NCI-H345 (cell line): ENCODE results near the gene ANKRD23.

Source experiments
- DNase-seq: peaks from one replicate; lab custom pipeline; 2025; lab: John Stamatoyannopoulos, UW

ANKRD23 gene

DNA sequence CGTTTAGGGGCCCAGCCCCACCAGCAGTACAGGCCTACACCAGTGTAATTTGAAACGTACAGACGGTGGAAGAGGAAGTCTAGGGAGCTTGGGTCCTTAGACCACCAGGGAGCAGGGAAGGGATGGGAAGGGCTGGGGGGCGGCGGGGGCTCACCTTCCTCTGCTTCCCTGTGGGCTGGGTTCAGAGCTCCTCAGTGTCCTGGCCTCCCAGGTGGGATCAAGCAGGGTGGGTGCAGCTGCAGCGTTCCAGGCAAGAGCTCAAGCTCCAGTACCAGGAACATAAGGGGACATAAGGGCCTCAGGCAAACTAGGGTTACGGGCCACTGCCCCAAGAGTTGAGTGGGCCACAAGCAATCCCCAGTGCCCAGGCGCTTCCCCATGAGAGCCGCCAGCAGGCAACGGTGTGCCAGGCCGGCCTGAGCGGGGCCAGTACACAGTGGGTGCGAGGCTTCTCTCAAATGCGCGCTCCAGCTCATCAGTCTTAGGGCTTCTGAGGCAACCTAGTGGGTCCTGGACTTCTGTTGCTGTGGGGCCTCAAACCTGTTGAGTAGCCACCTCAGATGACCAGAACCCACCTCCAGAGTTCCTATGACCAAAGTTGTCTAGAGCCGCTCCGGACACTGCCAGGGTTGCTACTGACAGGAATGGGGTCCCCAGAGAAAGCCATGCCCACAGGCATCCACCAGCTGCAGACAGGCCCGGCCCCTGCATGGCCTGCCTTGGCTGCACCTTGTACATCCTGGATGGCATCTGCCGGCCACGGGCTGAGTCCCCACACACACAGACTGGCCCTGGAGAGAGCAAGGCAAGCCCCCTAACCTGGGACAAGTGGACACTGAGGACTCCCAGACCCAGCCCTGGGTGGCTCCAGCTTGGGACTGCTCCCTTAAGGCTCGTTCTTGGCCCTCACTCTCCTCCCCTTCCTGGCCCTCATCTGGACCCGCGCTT lies 5.2 kb downstream of the ANKRD23 start:
- DNase-seq: no peak

DNA sequence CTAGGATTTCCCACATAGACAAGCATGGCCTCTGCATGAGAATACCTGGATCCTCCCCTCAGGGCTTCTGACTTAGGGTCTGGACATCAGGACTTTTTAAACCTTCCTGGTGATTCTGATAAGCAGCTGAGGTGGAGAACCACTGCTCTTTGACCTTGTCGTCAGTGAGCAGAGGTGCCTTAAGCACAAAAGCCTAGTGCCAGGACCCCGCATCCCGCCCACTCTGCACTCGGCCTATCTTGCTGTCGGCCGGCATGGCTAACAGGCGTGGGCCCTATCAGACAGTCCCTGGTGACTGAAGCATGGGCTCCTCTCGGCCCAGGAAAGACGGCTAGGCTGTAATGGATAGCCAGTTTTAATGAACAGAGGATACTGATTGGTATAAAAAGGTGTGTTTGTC lies 6.2 kb downstream of the ANKRD23 start:
- DNase-seq: no peak

- DNase-seq: no peak
These were observed 8.0 kb downstream of the ANKRD23 start for GRCh38 chr2:96835830-96836229.

- DNase-seq: peak; percentile 97
These were observed 10.9 kb downstream of the ANKRD23 start for GRCh38 chr2:96832754-96833507.

- DNase-seq: no peak
These were observed 11.4 kb downstream of the ANKRD23 start for GRCh38 chr2:96832408-96832753.

DNA sequence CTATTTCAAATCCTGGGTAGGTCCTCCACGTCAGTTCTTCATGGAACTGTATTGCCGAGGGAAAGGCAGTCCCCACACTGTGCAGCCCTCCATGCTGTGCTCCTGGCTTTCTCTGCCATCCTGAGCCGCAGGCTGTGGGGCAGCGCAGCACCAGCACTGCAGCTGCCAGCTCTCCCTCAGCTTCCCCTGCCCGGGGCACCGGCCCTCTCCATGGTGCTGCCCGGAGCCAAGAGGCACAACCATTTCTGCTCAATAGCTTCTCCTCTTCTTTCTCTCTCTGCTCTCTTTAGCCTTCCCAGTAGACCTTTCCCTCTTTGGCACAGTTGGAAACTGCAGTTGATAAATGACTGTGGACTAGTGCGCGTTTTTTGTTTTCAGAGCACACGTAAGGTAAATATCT lies 12.1 kb downstream of the ANKRD23 start:
- no peak for DNase-seq

DNA sequence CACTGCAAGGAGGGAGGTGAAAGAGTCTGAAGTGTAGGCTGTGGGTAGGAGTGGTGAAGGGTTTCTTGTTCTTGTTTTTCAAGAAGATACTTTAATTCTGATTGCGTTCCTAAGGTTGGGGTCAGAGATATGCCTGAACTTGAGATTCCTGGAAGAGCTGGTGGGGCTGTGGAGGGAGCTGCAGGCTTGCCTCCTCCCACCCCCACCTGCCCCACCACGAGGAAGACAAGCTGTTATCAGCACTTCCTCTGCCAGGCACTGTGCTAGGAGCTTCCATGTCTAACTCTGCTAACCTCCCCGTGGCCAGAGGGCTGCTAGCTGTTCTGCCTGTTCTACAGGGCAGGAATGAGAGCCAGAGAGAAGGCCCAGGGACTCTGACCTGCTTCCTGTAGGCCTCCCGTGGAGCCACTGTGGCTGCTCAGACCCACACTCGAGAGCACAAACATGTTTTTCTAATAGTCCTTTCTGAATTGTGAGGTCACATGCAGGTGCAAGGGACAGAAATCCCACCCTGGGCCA lies 13.7 kb downstream of the ANKRD23 start:
- no peak for DNase-seq

DNA sequence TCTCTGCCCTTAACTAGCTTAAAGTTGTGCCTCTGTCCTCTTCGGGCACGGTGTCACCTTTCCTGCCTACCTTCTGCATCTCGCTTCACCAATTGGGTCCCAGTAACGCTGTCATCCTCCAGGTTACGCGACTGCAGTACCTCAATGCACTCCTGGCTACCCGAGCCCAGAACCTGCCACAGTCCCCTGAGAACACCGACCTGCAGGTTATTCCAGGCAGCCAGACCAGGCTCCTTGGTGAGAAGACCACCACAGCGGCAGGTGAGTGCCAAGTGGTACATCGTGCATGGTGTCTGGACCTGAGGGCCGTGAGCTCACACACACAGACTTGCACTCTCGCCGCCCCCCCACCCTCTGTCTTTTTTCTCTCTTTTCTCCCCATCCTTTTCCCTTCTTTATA lies 14.9 kb downstream of the ANKRD23 start:
- no peak for DNase-seq

DNA sequence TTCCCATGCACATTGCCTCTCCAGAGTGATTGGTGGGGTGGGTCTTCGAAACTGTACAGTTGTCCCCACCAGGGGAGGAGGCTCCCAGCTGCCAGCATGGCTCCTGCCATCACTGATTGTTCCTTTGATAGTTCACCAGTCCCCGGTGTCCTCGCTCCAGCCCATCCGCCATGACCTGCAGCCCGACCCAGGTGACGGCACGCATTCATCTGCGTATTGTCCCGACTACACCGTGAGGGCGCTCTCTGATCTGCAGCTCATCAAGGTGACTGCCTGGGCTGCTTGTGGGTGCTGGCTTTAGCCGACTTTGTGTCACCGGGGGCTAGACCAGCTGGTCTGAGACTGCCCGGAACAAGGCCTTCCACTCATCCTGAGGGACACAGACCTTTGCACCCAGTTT lies 15.4 kb downstream of the ANKRD23 start:
- no peak for DNase-seq

- no peak for DNase-seq
These were observed 17.1 kb downstream of the ANKRD23 start for GRCh38 chr2:96826546-96827278.

- DNase-seq: no peak
These were observed 18.8 kb downstream of the ANKRD23 start for GRCh38 chr2:96825057-96825456.

DNA sequence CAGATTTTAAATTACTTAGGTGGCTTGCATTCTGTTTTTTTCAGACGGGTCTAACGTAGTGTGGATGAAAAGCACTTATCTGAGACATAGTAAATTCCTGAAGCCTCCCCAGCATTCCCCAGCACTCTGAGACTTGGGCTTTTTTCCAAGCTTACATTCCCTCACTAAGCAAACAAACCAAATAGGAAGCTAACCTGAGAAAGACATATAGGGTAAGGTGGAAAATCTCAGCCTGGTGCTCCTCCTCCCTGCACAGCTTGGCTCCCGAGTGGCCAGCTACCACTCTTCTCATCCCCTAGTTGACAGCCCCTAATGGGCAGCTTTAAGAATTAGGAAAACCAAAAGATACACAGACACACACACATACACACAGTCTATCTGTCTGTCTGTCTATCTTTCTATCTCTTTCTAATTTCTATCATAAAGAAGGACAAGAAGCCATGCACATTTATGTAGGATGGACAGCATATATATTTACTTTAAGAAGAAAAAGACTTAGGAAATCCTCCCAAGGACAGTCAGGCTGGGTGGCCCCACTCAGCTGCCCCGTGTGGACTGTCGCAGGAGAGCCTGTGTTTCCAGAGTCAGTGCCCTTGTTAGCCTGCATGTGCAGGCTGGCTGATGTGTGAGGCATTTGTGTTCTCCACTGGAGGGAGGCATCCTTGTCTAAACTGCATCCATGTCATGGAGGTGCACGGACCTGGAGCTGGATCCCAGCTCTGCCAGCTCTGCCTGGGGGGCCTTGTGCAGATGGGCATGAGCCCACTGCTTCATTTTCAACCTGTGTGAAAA lies 19.5 kb downstream of the ANKRD23 start:
- no peak for DNase-seq

- DNase-seq: no peak
These were observed 20.6 kb downstream of the ANKRD23 start for GRCh38 chr2:96823198-96823597.

DNA sequence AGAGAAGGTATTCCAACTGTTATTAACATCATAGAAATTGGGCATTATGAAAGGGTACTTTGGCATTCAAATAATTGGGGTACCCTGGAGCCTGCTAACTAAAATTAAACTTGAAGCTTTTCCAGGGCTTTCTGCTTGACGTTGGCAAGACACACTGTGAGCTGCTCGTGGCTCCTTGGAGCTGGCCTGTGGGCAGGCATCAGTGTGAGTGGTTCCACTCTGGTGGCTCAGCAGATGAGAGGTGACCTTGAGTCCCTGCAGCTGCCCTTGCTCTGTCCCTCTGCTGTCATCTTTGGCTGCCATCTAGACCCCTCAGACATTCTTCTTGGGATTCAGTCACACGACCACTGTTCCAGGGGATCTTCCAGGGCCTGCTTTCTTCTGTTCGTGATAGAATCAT lies 21.0 kb downstream of the ANKRD23 start:
- no peak for DNase-seq

GRCh38 chr2:96821113-96821675 lies 22.6 kb downstream of the ANKRD23 start:
- DNase-seq: no peak

DNA sequence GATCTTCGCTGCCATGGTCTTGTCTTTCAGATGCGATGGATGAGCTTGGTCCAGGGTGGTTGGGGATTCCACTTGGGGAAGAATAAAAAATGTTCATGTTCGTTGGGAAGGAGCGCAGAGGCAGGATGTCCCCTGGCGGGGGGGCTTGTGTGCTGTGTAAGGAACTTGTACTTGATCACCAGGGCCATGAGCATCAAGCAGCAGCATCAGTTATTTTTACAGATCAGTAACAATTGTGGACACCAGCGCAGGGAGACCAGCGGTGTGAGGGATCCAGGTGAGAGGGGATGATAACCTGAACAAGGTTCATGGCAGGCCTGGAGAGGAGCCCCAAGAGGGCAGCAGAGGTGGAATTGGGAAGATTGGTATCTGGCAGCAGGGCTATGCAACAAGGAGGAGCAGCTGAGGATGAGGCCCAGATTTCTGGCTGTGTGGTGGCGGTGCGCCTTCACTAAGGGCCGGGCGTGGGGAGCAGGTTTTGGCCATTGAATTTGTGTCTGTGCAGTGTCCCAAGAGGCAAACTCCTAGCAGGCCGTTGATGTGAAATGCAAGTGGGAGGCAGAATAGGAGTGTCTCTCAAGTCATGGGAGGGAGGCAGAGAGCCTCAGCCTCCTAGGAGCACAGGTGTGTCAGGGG lies 23.8 kb downstream of the ANKRD23 start:
- no peak for DNase-seq

GRCh38 chr2:96819128-96819875 lies 24.5 kb downstream of the ANKRD23 start:
- peak; percentile 49 for DNase-seq

DNA sequence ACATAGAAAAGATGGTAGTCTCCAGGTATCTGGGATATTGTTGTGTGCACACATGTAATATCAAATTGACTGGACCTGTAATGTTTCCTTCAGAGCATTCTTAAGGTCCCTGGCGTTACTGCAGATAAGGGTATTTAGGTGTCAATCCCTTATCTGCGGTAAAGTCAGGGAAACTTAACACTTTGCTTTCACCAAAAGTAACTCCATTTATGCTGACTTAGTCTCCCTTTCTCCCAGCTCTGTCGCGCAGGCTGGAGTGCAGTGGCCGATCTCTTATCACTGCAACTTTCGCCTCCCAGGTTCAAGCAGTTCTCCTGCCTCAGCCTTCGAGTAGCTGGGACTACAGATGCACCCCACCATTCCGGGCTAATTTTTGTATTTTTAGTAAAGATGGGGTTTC lies 25.9 kb downstream of the ANKRD23 start:
- DNase-seq: no peak

GRCh38 chr2:96816836-96817702 lies 26.8 kb downstream of the ANKRD23 start:
- DNase-seq: peak; percentile 40
